Lower leg skin (tissue), 4 donors: Measurements from ENCODE around the gene CALCOCO1. TPM values are rescaled to one million over a fixed set of nuclear protein-coding genes. Genes with fewer than 3 reads are reported as not detected.

Source experiments
- DNase-seq, 2 donors: peaks; one replicate each; pipeline ENCODE4 v3.0.0-alpha.2; 2019; ENCODE audit warnings: low spot score in 2 of 2
- H3K4me3 ChIP-seq: fragments of 200-600 bp; sonication (generic); 2 replicates; pipeline ENCODE4 v1.5.1; 2017; ENCODE audit warnings: mild to moderate bottlenecking, low read depth; ENCODE audit not compliant: poor library complexity, severe bottlenecking
- CTCF ChIP-seq, 3 donors: fragments of 450-650 bp; IDR thresholded peaks; one replicate each; pipeline ENCODE4 v1.5.1; 2016; ENCODE audit warnings: antibody characterized with exemption in 3 of 3, mild to moderate bottlenecking in 3 of 3, moderate library complexity in 2 of 3
- POLR2A ChIP-seq, 2 donors: fragments of 450-650 bp; IDR thresholded peaks; one replicate each; pipeline ENCODE4 v1.6.1; 2016 to 2017; ENCODE audit warnings: antibody characterized with exemption in 2 of 2, mild to moderate bottlenecking in 1 of 2, moderate library complexity in 1 of 2
- WGBS, 2 donors: methylation state at CpG; one replicate each; pipeline ENCODE4 v1.1.5; 2018; 5-methylcytosine and 5-hydroxymethylcytosine counted together
- intact Hi-C: fragments of 100-400 bp; cut with DNase I; formaldehyde crosslinking; loops from one replicate; pipeline ENCODE4 v1.15.0; 2023; ENCODE audit warnings: low total_unique reads
- total RNA-seq, 4 donors: library from RNA; depleted of rRNA; stranded (reverse); fragments of >200 nt; gene quantifications; one replicate each; pipeline ENCODE4 v1.1.0, GENCODE V29; 2016

The CALCOCO1 gene
- total RNA-seq, 4 donors from 2014 or later = 313 to 432 (median 391) TPM

- 91 to 94% methylated on average over 4 of the region's 4 CpGs for WGBS, 2 donors
- DNase-seq = no peak
- H3K4me3 ChIP-seq = no peak overlapping the region
- intact Hi-C loops = no loop called here
- TF ChIP-seq CTCF (IDR thresholded peaks at IDR 0.05) (no peak), POLR2A (IDR thresholded peaks at IDR 0.05) (no peak)
Measured at GRCh38 chr12:53714004-53714403, 13.2 kb downstream of the CALCOCO1 start.

- intact Hi-C loops = no loop called here
- no peak overlapping the region for H3K4me3 ChIP-seq
- TF ChIP-seq CTCF (IDR thresholded peaks at IDR 0.05) (no peak), POLR2A (IDR thresholded peaks at IDR 0.05) (no peak)
- DNase-seq = no peak
- WGBS, 2 donors = 83 to 91% methylated on average over 9 of the region's 9 CpGs
Measured at GRCh38 chr12:53713516-53713915, 13.7 kb downstream of the CALCOCO1 start.

GRCh38 chr12:53712059-53712643 lies 15.1 kb downstream of the CALCOCO1 start:
- 69 to 70% methylated on average over 8 of the region's 8 CpGs for WGBS, 2 donors
- intact Hi-C loops = no loop called here
- H3K4me3 ChIP-seq = no peak overlapping the region

GRCh38 chr12:53710091-53710490 lies 17.2 kb downstream of the CALCOCO1 start:
- intact Hi-C loops = no loop called here
- DNase-seq = no peak
- TF ChIP-seq POLR2A (IDR thresholded peaks at IDR 0.05) (no peak), CTCF (IDR thresholded peaks at IDR 0.05) (no peak)
- no peak overlapping the region for H3K4me3 ChIP-seq
- 32 to 33% methylated on average over 6 of the region's 6 CpGs for WGBS, 2 donors

More at GRCh38 chr12:53712059-53712643, 15.1 kb downstream of the CALCOCO1 start:
- TF ChIP-seq CTCF (IDR thresholded peaks at IDR 0.05) (no peak), POLR2A (IDR thresholded peaks at IDR 0.05) (no peak)
- DNase-seq = no peak

GRCh38 chr12:53709671-53710070 lies 17.6 kb downstream of the CALCOCO1 start:
- DNase-seq = no peak
- no peak for TF ChIP-seq POLR2A (IDR thresholded peaks at IDR 0.05)
- no peak for TF ChIP-seq CTCF (IDR thresholded peaks at IDR 0.05)
- intact Hi-C loops = no loop called here
- H3K4me3 ChIP-seq = no peak overlapping the region
- 31 to 36% methylated on average over 4 of the region's 4 CpGs for WGBS, 2 donors

GRCh38 chr12:53706080-53706479 lies 21.2 kb downstream of the CALCOCO1 start:
- no peak for DNase-seq
- 46 to 54% methylated on average over 1 of the region's 1 CpG for WGBS, 2 donors
- TF ChIP-seq POLR2A (IDR thresholded peaks at IDR 0.05) (no peak), CTCF (IDR thresholded peaks at IDR 0.05) (no peak)
- H3K4me3 ChIP-seq = no peak overlapping the region
- intact Hi-C loops = no loop called here
